GM12892 (cell line): ENCODE data around the gene TPO.

Experiments used
- POLR2AphosphoS5 ChIP-seq: IDR thresholded peaks from 2 replicates; pipeline ENCODE4 v1.6.1; 2011; ENCODE audit warnings: low read depth, low read length, control low read depth
- TAF1 ChIP-seq: IDR thresholded peaks from 2 replicates; pipeline ENCODE4 v1.6.1; 2011; ENCODE audit warnings: low read depth, mild to moderate bottlenecking, control low read depth, low read length, borderline replicate concordance

GRCh38 chr2:1455466-1455865 lies 42.2 kb downstream of the TPO start:
- TF ChIP-seq TAF1: no peak
- no peak for TF ChIP-seq POLR2AphosphoS5
